Measurements from ENCODE around the gene LOXHD1.

Gene LOXHD1

GRCh38 chr18:46657115-46657955, at the start of gene LOXHD1:
LOXHD1 (minus strand) TSS chr18:46657220; CDS start chr18:46657033, 187 bp downstream.
- DNase-seq (ENCODE audit: low read depth in 2 of 2), result no peak

- no peak for DNase-seq (ENCODE audit: low read depth in 2 of 2)
Observed at GRCh38 chr18:46705521-46705920, 48.5 kb upstream of the LOXHD1 start.

GRCh38 chr18:46704816-46705215, 47.8 kb upstream of the LOXHD1 start:
- no peak for DNase-seq (ENCODE audit: low read depth in 2 of 2)

GRCh38 chr18:46704189-46704588, 47.2 kb upstream of the LOXHD1 start:
- no peak for DNase-seq (ENCODE audit: low read depth in 2 of 2)

- no peak for DNase-seq (ENCODE audit: low read depth in 2 of 2)
Observed at GRCh38 chr18:46702471-46702870, 45.5 kb upstream of the LOXHD1 start.

GRCh38 chr18:46700066-46700824, 43.2 kb upstream of the LOXHD1 start:
- no peak for DNase-seq (ENCODE audit: low read depth in 2 of 2)

- DNase-seq (ENCODE audit: low read depth in 2 of 2), result no peak
Observed at GRCh38 chr18:46696702-46697101, 39.7 kb upstream of the LOXHD1 start.

GRCh38 chr18:46696268-46696667, 39.2 kb upstream of the LOXHD1 start:
- no peak for DNase-seq (ENCODE audit: low read depth in 2 of 2)

- no peak for DNase-seq (ENCODE audit: low read depth in 2 of 2)
Observed at GRCh38 chr18:46693996-46694395, 37.0 kb upstream of the LOXHD1 start.

- no peak for DNase-seq (ENCODE audit: low read depth in 2 of 2)
Observed at GRCh38 chr18:46688853-46689525, 32.0 kb upstream of the LOXHD1 start.

- no peak for DNase-seq (ENCODE audit: low read depth in 2 of 2)
Observed at GRCh38 chr18:46686186-46686585, 29.2 kb upstream of the LOXHD1 start.

- no peak for DNase-seq (ENCODE audit: low read depth in 2 of 2)
Observed at GRCh38 chr18:46683252-46683651, 26.2 kb upstream of the LOXHD1 start.

GRCh38 chr18:46680784-46681695, 24.0 kb upstream of the LOXHD1 start:
- no peak for DNase-seq (ENCODE audit: low read depth in 2 of 2)

- no peak for DNase-seq (ENCODE audit: low read depth in 2 of 2)
Observed at GRCh38 chr18:46679846-46680598, 23.0 kb upstream of the LOXHD1 start.

GRCh38 chr18:46678785-46679399, 21.9 kb upstream of the LOXHD1 start:
- DNase-seq (ENCODE audit: low read depth in 2 of 2), result no peak

- DNase-seq (ENCODE audit: low read depth in 2 of 2), result no peak
Observed at GRCh38 chr18:46678041-46678440, 21.0 kb upstream of the LOXHD1 start.

GRCh38 chr18:46677611-46678010, 20.6 kb upstream of the LOXHD1 start:
- no peak for DNase-seq (ENCODE audit: low read depth in 2 of 2)

GRCh38 chr18:46676182-46676835, 19.3 kb upstream of the LOXHD1 start:
- no peak for DNase-seq (ENCODE audit: low read depth in 2 of 2)

GRCh38 chr18:46675112-46675511, 18.1 kb upstream of the LOXHD1 start:
- DNase-seq (ENCODE audit: low read depth in 2 of 2), result no peak
